Measurements from ENCODE around the gene ANKRD33. TPM values are rescaled to one million over a fixed set of nuclear protein-coding genes. Genes with fewer than 3 reads are reported as not detected.

Gene ANKRD33
- total RNA-seq, 5 donors from 2014 or later (not counting 1 experiment from before 2014, with no cell fraction given) = not detected

DNA sequence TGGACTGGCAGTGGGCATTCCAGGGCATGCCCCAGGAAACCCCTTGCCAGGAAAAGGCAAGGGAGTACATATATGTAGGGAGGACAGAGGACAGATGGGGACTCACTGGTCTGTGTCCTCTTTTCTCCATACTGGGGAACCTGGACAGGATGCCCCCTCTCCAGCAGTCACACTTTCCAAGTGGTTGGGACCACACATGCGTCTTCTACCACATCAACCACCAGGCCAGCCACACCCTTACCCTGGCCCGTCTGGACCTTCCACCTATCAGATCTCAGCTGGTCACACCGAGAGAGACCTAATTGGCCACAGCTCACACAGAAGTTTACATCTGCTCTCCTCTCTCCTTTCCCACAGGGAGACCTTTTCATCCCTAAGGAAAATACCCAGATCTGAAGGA lies 8.3 kb downstream of the ANKRD33 start:
- Histone ChIP-seq H3K27ac (ENCODE audit: low read length) (no peak overlapping the region), H3K4me1 (ENCODE audit: control insufficient read depth in 1 of 2, extremely low read depth in 1 of 2, insufficient read depth in 2 of 2, low read length in 2 of 2) (no peaks in the 10 kb centered on the region), H3K36me3 (ENCODE audit: control insufficient read depth in 2 of 2, extremely low read depth in 1 of 2, insufficient read depth in 1 of 2, low read length in 1 of 2) (no peaks in the 10 kb centered on the region), H3K27me3 (replicated peaks in 1 of 2; ENCODE audit: control insufficient read depth in 2 of 2, extremely low read depth in 1 of 2, insufficient read depth in 2 of 2, low read length in 1 of 2) (peaks cover 0 to 45% of the 10 kb centered on the region in 2 experiments), H3K9me3 (no peaks in the 10 kb centered on the region), H3K4me3 (ENCODE audit: control insufficient read depth in 1 of 2, extremely low read depth in 1 of 2, low read length in 1 of 2) (no peak overlapping the region)
- Mint-ChIP-seq H3K27me3 (peaks cover 12 to 13% of the 10 kb centered on the region in 2 donors), H3K27ac (no peak overlapping the region), H3K9me3 (no peaks in the 10 kb centered on the region), H3K36me3 (no peaks in the 10 kb centered on the region), H3K4me1 (no peaks in the 10 kb centered on the region), H3K4me3 (no peak overlapping the region)
- 48% methylated on average over 2 of the region's 3 CpGs for WGBS (ENCODE audit: insufficient coverage)
- ATAC-seq (replicated peaks in 1 of 4) (no peak), DNase-seq (peak in 1 of 35 experiments; percentile 15)
- POLR2A ChIA-PET = no interaction called here
- CTCF ChIA-PET = no interaction called here

DNA sequence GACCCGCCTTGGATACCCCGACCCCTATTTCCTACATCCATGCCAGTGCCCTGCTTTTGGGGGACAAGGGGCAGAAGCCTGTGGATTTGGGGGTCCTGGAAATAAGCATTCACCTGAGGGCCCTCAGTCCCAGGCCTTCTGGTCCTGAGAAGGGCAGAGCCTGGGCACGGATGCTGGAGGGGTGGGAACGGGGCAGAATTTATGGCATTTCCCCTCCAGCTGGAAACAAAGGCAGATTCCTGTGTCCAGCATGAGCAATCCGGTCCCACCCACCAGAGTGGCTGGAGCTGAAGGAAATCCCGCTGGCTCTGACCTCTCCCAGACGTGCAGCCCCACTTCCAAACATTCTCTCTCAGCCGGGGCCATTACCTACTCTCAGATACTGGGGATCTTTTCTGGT lies 9.3 kb downstream of the ANKRD33 start:
- ChIA-PET CTCF (no interaction called here), POLR2A (no interaction called here)
- H3K36me3 ChIP-seq (ENCODE audit: control insufficient read depth in 2 of 2, extremely low read depth in 1 of 2, insufficient read depth in 1 of 2, low read length in 1 of 2) = no peaks in the 10 kb centered on the region
- H3K4me1 ChIP-seq (ENCODE audit: control insufficient read depth in 1 of 2, extremely low read depth in 1 of 2, insufficient read depth in 2 of 2, low read length in 2 of 2) = no peaks in the 10 kb centered on the region
- no peaks in the 10 kb centered on the region for H3K9me3 ChIP-seq
- H3K27ac Mint-ChIP-seq = no peak overlapping the region
- WGBS (ENCODE audit: insufficient coverage) = 86% methylated on average over 6 of the region's 8 CpGs
- no peak overlapping the region for H3K4me3 Mint-ChIP-seq
- H3K27me3 Mint-ChIP-seq = peaks cover 13 to 16% of the 10 kb centered on the region in 2 donors
- peaks cover 0 to 48% of the 10 kb centered on the region in 2 experiments for H3K27me3 ChIP-seq (replicated peaks in 1 of 2; ENCODE audit: control insufficient read depth in 2 of 2, extremely low read depth in 1 of 2, insufficient read depth in 2 of 2, low read length in 1 of 2)
- H3K36me3 Mint-ChIP-seq = no peaks in the 10 kb centered on the region
- H3K4me1 Mint-ChIP-seq = no peaks in the 10 kb centered on the region
- H3K27ac ChIP-seq (ENCODE audit: low read length) = no peak overlapping the region
- no peak overlapping the region for H3K4me3 ChIP-seq (ENCODE audit: control insufficient read depth in 1 of 2, extremely low read depth in 1 of 2, low read length in 1 of 2)
- ATAC-seq (replicated peaks in 1 of 4) (no peak), DNase-seq (peak in 1 of 35 experiments; percentile 5)
- H3K9me3 Mint-ChIP-seq = no peaks in the 10 kb centered on the region

- Mint-ChIP-seq H3K27me3 (peaks cover 7 to 15% of the 10 kb centered on the region in 2 donors), H3K4me1 (no peaks in the 10 kb centered on the region), H3K9me3 (no peaks in the 10 kb centered on the region), H3K4me3 (no peak overlapping the region), H3K27ac (no peak overlapping the region), H3K36me3 (no peaks in the 10 kb centered on the region)
- Histone ChIP-seq H3K36me3 (ENCODE audit: control insufficient read depth in 2 of 2, extremely low read depth in 1 of 2, insufficient read depth in 1 of 2, low read length in 1 of 2) (no peaks in the 10 kb centered on the region), H3K9me3 (no peaks in the 10 kb centered on the region), H3K27me3 (replicated peaks in 1 of 2; ENCODE audit: control insufficient read depth in 2 of 2, extremely low read depth in 1 of 2, insufficient read depth in 2 of 2, low read length in 1 of 2) (peaks cover 0 to 46% of the 10 kb centered on the region in 2 experiments), H3K4me3 (ENCODE audit: control insufficient read depth in 1 of 2, extremely low read depth in 1 of 2, low read length in 1 of 2) (no peak overlapping the region), H3K4me1 (ENCODE audit: control insufficient read depth in 1 of 2, extremely low read depth in 1 of 2, insufficient read depth in 2 of 2, low read length in 2 of 2) (no peaks in the 10 kb centered on the region), H3K27ac (ENCODE audit: low read length) (no peak overlapping the region)
- DNase-seq = peak in 1 of 35 experiments; percentile 5
- ATAC-seq (replicated peaks in 1 of 4) = no peak
- WGBS (ENCODE audit: insufficient coverage) = no CpG with 5 or more reads among the region's 2 CpGs
- ChIA-PET CTCF (no interaction called here), POLR2A (no interaction called here)
These were observed 10.6 kb downstream of the ANKRD33 start for GRCh38 chr12:51898506-51898905.

DNA sequence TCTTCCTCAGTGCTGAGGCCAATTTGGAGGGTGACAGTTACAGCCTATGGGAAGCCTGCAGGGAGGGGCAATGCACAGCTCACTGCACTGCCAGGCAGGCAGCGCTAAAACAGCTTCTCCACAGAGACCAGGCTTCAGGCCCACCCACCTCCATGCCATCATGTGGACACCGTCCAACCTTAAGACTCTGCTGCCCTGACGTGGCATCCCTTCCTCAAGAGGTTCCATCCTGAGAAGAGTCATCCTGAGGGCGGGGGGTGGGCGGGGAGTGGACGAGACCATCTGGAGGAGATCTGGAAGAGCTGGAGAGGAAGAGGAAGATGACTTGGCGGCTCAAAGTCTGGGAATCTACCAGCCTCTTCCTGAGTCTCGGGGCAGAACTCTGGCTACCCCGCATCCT lies 11.0 kb downstream of the ANKRD33 start:
- Histone ChIP-seq H3K36me3 (ENCODE audit: control insufficient read depth in 2 of 2, extremely low read depth in 1 of 2, insufficient read depth in 1 of 2, low read length in 1 of 2) (no peaks in the 10 kb centered on the region), H3K27me3 (replicated peaks in 1 of 2; ENCODE audit: control insufficient read depth in 2 of 2, extremely low read depth in 1 of 2, insufficient read depth in 2 of 2, low read length in 1 of 2) (peaks cover 0 to 46% of the 10 kb centered on the region in 2 experiments), H3K27ac (ENCODE audit: low read length) (no peak overlapping the region), H3K4me3 (ENCODE audit: control insufficient read depth in 1 of 2, extremely low read depth in 1 of 2, low read length in 1 of 2) (no peak overlapping the region), H3K4me1 (ENCODE audit: control insufficient read depth in 1 of 2, extremely low read depth in 1 of 2, insufficient read depth in 2 of 2, low read length in 2 of 2) (no peaks in the 10 kb centered on the region), H3K9me3 (no peaks in the 10 kb centered on the region)
- DNase-seq (peak in 1 of 35 experiments; percentile 10), ATAC-seq (replicated peaks in 1 of 4) (no peak)
- Mint-ChIP-seq H3K27me3 (peaks cover 4 to 12% of the 10 kb centered on the region in 2 donors), H3K9me3 (no peaks in the 10 kb centered on the region), H3K36me3 (no peaks in the 10 kb centered on the region), H3K27ac (no peak overlapping the region), H3K4me1 (no peaks in the 10 kb centered on the region), H3K4me3 (no peak overlapping the region)
- ChIA-PET POLR2A (interaction anchor here in 1 of 2 donors (0.5 kb wide), 1 partner anchor 403 kb away, joined by 4 read pairs; no protein-coding TSS in a partner anchor), CTCF (no interaction called here)
- 90% methylated on average over 2 of the region's 9 CpGs for WGBS (ENCODE audit: insufficient coverage)

DNA sequence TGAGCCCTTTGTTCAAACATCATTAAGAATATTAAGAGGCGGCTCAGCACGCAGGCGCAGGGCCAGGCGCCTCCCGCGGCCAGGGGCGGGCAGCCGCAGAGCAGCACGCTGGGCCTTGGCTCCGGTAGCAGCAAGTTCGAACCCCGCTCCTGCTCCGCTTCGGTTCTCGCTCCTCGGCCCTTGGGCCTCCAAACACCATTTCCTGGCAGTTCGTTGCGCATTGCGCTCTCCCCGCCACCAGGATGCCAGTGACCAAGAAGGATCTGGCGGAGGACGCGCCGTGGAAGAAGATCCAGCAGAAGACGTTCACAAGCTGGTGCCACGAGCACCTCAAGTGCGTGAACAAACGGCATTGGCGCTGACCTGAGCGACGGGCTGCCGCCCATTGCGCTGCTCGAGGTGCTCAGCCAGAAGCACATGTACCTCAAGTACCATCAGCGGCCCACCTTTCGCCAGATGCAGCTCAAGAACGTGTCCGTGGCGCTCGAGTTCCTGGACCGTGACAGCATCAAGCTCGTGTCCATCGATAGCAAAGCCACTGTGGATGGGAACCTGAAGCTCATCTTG lies 12.5 kb downstream of the ANKRD33 start:
- Mint-ChIP-seq H3K4me3 (no peak overlapping the region), H3K4me1 (no peaks in the 10 kb centered on the region), H3K27ac (no peak overlapping the region), H3K27me3 (peaks cover 8 to 12% of the 10 kb centered on the region in 2 donors), H3K36me3 (no peaks in the 10 kb centered on the region), H3K9me3 (no peaks in the 10 kb centered on the region)
- peak in 1 of 35 experiments; percentile 20 for DNase-seq
- ChIA-PET POLR2A (no interaction called here), CTCF (no interaction called here)
- no peak overlapping the region for H3K27ac ChIP-seq (ENCODE audit: low read length)
- H3K9me3 ChIP-seq = no peaks in the 10 kb centered on the region
- H3K4me1 ChIP-seq (ENCODE audit: control insufficient read depth in 1 of 2, extremely low read depth in 1 of 2, insufficient read depth in 2 of 2, low read length in 2 of 2) = no peaks in the 10 kb centered on the region
- peaks cover 0 to 40% of the 10 kb centered on the region in 2 experiments for H3K27me3 ChIP-seq (replicated peaks in 1 of 2; ENCODE audit: control insufficient read depth in 2 of 2, extremely low read depth in 1 of 2, insufficient read depth in 2 of 2, low read length in 1 of 2)
- H3K36me3 ChIP-seq (ENCODE audit: control insufficient read depth in 2 of 2, extremely low read depth in 1 of 2, insufficient read depth in 1 of 2, low read length in 1 of 2) = no peaks in the 10 kb centered on the region
- no peak for ATAC-seq (replicated peaks in 1 of 4)
- WGBS (ENCODE audit: insufficient coverage) = 91% methylated on average over 43 of the region's 43 CpGs
- no peak overlapping the region for H3K4me3 ChIP-seq (ENCODE audit: control insufficient read depth in 1 of 2, extremely low read depth in 1 of 2, low read length in 1 of 2)

GRCh38 chr12:51901121-51901817 lies 13.4 kb downstream of the ANKRD33 start:
- Mint-ChIP-seq H3K4me1 (no peaks in the 10 kb centered on the region), H3K27ac (no peak overlapping the region), H3K4me3 (no peak overlapping the region), H3K36me3 (no peaks in the 10 kb centered on the region), H3K9me3 (no peaks in the 10 kb centered on the region), H3K27me3 (peaks cover 12 to 15% of the 10 kb centered on the region in 2 donors)
- ATAC-seq (replicated peaks in 1 of 4) (no peak), DNase-seq (peak in 1 of 35 experiments; percentile 5)
- Histone ChIP-seq H3K27me3 (replicated peaks in 1 of 2; ENCODE audit: control insufficient read depth in 2 of 2, extremely low read depth in 1 of 2, insufficient read depth in 2 of 2, low read length in 1 of 2) (peaks cover 0 to 40% of the 10 kb centered on the region in 2 experiments), H3K36me3 (ENCODE audit: control insufficient read depth in 2 of 2, extremely low read depth in 1 of 2, insufficient read depth in 1 of 2, low read length in 1 of 2) (no peaks in the 10 kb centered on the region), H3K27ac (ENCODE audit: low read length) (no peak overlapping the region), H3K9me3 (no peaks in the 10 kb centered on the region), H3K4me3 (ENCODE audit: control insufficient read depth in 1 of 2, extremely low read depth in 1 of 2, low read length in 1 of 2) (no peak overlapping the region), H3K4me1 (ENCODE audit: control insufficient read depth in 1 of 2, extremely low read depth in 1 of 2, insufficient read depth in 2 of 2, low read length in 2 of 2) (no peaks in the 10 kb centered on the region)
- WGBS (ENCODE audit: insufficient coverage) = 88% methylated on average over 6 of the region's 14 CpGs
- ChIA-PET CTCF (no interaction called here), POLR2A (no interaction called here)
